NCI-H748 (cell line): ENCODE measurements around the gene UQCR11.

Experiments
- DNase-seq: peaks from one replicate; lab custom pipeline; 2025; ENCODE audit not compliant: unreplicated experiment; lab: John Stamatoyannopoulos, UW

Gene UQCR11

DNA sequence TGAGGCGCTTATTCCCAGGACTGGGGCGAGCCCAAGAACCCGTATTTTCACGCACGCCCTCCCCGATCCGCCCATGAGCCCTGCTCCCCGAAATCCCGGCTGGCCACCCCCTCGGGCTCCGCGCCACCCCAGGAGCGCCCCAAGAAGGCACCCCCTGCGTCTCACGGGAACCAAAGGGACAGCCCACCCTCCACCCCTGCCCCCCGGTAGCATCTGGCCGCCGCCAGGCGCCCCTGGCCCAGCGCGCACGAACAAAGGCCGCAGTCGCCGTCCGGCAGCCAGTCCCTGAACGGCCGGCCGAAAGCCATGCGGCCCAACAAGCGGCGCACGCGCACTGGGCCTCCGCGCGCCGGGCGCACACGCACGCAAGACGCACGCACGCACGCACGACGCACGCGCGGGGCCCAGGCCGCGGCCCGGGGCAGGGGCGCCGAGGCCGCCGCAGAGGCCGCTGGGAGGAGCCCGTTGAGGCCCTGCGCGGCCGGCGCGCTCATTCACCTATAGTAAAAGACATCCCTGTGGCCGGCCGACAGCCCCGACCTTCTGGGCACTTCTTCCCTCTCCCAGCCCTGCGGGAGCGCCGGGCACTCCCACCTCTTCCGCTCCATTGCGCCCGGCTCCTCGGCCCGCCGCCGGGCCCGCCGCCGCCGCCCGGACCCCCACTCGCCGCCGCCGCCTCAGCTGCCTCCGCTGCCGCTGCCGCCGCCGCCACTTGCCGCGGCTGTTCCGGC, 13.1 kb downstream of the UQCR11 start:
- peak; percentile 83 for DNase-seq

DNA sequence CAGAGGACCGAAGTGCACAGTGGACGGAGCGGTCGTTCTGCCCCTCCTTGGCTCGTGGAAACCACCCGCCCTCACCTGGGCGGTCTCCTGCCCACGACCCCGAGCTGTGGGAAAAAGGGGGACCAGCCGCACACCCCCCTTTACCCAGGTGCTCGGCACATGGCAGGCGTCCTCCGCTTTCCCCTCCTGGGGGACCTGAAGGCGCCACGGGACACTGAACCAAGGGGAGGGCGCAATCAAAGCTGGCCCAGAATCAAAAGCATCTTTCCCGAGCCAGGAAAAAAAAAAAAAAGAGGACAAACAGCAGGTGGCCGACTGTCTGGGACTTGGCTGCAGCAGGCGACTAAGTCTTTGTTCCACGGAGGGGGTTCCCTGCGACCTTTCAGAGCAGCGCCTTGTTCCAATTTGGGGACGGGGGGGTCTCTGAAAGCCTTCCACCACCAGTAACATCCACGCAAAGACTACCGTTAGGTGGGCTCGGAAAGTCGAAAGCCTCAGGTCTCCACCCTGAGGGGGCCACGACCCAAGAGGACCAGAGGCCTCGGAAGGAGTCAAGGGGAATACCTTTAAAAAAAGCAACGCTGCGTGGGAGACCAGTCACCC, 13.7 kb downstream of the UQCR11 start:
- DNase-seq: peak; percentile 41

DNA sequence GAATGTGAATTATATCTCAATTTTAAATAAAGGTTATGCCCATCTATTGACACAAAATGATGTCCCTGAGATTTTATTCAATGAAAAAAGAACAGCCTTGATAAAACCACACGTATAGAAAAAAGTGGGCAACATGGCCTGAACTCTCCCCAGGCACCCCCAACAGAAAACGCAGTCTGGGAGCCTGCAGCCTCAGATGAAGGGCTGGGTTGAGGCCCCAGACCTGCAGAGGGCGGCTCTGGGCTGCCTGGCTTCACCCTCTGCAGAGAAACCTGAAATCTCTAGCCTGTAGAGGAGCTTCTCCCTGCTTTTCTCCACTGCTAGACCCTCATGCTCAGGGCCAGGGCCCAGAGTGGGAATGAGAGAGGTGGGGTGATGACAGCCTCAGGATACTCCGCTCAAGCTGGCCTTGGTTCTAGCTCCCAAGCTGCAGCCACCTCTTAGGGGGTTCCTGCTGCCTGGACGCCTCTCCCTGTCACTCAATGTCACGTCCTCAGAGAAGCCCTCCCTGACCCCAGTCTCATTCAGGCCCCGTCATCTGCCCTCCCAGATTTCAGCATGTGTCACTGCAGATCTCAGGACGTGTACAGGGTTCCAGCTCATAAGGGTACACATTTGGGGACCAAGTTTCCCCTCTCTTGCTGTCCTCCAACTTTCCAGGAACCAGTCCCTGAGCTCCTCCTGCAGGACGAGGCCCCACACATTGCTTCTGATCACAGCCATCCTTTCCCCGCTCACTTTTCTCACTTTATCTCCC, 14.4 kb downstream of the UQCR11 start:
- DNase-seq: no peak

DNA sequence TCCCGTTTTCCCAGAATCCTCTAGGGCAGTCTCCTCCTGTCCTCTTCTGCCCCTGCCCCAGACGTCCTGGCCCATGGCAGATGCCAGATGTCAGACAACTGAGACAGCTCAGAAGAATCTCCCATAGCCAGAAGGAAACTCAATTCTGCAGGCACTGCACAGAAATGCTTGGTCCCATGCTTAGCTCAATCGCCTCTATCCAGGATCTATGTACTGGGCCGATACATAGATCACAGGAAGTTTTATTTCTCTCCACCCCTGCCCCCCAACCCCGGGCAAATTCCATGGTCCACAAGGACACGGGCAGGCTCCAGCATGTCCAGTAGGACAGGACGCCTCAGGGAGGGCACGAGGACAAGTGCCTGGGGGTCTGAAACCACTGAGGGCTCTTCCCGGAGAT, 17.4 kb downstream of the UQCR11 start:
- DNase-seq: no peak

DNA sequence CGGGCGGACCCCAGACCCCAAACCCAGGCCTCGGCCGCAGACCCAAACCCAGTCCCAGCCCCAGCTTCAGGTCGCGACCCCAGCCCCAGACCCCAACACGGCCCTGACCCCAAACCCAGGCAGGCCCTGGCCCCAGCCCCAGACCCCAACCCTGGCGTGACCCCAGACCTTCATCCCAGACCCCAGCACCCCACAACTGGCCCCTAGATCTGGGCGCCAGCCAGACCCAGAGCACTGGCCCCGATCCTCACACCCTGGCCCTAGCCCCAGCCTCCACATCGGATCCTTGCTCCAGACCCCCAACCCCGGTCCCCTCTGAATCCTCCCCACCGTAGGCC, 20.1 kb downstream of the UQCR11 start:
- no peak for DNase-seq

DNA sequence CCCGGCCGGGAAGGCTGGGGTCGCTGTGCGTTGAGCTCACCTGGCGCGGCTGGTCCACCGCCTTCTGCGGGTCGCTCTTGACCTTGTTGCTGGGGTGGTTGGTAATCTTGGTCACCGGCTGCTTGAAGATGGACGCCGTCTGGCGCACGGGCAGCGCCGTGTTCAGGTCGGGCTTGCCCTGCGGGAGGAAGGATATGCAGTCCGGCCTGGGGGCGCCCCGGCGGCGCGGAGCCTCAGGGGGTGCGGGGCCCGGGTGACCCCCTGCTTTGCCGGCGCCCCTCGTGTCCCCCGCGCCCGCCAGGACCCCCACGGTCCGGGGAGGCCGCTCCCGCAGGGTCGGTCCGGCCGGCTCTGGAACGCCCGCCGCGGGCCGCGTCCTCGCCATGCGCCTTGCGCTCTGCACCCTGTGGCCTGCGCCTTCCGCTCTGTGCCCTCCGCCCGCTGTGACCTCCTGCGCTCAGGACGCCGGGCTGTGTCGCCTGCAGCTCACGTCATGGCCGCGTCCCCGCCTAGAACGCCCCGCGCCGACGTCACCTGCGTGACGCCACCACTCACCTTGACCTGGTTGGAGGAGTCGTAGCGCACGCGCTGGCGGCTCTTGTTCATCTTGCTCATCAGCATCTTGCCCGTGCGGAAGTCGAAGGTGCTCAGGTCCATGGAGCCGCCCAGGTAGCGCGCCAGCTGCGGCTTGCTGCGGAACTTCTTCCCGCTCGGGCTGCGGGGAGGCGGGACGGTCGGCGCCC, 20.6 kb downstream of the UQCR11 start:
- DNase-seq: no peak

DNA sequence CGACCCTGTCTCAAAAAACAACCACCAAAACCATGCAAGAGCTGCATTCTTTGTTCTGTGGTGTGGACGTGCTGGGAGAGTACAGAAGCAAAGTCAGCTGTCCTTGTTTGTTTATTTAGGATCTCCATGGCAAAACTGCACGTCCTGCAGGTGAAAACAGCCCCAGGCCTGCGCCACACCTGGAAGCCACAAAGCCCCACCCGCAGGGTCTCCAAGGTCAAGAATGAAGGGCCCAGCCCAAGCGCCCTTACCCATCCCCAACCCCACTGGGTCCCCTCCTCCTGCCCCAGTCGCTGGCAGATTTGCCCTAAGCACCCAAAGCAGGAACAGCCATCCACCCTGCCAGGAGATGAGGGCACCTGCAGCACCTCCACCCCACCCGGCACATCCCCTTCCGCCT, 23.1 kb downstream of the UQCR11 start:
- DNase-seq: peak; percentile 82

DNA sequence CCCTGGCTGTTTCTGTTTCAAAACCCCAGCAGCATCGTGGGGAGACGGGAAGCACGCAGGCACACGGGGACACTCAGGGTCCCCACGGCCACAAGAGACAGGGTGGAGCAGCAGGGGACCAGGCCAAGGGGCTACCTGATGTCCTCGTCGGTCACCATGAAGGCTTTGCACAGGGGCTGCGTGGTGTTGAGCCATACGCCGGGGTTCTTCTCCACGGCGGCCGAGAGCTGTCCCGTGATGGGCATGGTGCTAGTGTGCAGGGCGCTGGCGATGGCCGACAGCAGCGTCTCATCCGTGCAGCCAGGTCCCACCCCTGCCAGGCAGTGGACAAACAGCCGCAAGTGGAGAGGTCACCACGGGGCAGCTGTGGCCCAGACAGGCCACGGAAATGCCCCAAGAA, 24.3 kb downstream of the UQCR11 start:
- no peak for DNase-seq

DNA sequence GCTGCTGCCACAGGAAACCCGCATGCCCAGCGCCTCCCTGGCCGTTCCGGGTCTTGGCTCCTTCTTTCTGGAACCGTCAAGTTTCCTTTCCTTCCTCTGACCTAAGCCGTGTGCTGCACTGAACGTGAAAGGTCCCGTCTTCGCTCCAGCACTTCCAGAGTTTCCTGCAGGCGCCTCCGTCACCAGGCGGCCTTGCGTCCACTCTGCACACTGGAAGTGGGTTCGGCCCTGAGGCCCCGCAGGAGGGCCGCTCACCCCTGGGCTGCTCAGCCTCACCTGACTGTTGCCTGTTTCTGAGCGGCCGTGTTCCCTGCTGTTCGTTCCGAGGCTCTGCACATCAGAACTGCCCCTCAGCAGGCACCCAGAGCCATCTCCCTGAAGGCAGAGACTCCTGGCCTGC, 24.9 kb downstream of the UQCR11 start:
- DNase-seq: no peak

DNA sequence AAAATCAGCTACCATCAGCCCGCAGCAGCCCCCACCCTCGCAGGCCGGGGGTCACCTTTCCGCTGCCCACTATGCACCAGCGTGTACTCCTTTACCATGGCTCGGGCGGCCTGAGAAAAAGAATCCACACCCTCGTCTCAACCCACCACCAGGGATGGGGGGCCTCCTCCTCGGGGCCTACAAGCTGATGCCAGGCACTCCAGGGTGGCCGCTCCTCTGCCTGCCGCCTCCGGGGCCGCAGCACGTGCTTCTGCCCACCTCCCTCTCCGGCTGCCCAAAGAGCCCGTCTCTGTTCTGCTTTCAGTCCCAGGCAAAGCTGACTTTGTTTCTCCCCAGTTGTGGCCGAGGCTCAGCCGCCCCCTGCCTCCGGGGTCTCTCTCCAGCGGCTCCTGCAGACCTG, 26.0 kb downstream of the UQCR11 start:
- no peak for DNase-seq

DNA sequence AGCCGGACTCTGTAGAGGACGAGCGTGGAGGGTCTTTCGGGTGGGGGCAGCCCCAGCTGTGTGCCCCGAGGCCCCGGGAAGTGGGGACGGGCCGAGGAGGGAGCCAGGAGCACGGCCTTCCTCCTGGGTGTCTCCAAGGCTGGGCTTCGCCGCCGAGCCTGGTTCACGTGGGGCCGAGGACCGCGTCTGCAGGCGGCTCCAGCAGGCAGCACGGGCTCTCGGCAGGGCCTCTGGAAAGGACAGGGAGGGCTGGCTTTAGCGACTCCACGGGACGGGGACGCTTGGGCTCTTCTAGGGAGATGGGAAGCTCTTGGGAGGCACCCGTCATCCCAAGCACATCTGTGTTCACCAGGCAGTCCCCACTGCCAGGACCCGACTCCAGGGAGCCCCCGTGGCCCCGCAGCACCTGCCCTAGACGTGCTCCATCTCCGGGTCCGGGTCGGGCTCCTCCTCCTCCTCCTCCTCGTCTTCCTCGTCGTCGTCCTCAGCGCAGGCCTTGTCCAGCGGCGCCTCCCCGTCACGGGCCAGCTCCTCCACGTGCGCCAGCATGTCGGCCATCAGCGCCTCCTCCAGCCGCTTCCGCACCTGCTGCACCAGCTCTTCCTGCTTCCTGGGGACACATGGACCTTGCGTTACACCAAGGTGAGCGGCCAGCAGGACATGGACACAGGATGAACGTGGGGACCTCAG, 27.2 kb downstream of the UQCR11 start:
- DNase-seq: no peak

DNA sequence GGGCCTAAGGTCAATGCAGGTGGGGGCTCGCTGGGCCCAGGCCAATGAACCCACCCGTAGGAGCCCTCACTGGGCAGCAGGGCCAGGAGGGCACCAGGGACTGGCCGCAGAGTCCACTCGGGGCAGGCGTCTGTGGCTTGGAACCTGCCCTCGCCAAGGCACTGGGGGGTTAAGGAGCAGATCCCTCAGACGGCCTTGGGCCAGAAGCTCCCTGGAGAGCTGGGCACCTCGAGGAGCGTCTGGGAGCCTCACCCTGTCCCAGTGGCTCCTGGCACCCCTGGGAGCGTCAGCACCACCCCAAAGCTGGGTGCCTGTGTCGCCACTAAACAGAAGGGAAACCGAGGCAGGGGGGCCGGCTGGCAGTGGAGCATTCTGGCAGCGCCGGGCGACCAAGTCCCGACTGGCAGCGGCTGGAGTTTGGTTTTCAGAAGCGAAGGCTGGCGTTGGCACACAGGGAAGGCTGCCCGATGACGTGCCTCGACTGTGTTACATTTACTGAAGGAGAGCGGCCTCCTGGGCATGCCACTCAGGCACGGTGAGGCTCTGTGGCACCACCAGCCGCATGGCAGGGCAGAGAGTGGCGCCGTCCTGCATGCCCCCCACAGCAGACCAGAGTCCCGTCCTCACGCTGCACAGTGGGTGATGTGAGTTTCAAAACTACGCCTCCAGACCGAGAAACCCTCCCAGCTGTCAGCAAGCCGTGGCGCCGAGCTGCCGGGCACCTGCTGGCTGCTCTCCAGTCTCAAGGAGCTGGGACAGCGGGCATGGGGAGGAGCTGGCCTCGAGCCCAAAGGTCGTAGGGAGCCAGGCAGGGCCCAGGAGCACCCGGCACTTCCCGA, 28.0 kb downstream of the UQCR11 start:
- DNase-seq: no peak

DNA sequence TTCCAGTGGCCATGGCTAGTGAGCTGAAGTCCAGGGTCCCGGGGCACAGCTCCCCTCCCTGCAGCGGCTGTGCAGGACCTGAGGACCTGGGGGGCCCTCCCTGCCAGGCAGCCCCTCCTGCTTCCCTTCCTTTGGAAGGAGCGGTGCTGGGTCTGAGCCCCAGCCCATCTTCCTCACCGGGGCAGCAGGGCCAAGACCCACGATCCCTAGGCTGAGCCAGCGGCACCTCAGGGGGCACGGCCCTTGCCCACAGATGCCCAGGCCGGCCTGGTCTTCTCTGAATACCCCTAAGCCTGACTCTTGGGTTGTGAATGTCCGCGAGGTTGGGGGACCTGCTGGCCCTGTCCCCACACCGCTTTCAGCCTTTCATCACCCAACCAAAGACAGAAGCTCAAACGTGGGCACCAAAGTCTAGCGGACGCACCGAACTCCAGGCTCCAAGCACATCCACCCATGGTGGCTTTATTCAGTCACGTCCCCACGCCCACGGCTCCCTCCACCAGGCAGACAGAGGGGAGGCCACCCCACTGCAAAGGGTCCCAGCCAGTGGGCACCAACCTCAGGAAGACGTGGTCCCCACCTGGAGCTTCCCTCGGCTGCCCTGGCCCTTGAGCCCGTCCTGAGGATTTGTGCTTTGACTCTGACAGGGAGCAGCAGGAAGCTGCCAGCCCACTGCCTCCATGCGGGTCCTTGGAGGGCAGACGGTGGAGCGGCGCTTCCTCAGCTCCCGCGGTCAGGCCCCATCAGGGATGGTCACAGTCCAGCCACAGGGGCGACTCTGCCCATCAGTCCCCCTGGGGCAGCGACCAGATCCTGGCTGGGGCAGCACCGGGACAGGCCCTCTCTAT, 28.8 kb downstream of the UQCR11 start:
- DNase-seq: no peak

DNA sequence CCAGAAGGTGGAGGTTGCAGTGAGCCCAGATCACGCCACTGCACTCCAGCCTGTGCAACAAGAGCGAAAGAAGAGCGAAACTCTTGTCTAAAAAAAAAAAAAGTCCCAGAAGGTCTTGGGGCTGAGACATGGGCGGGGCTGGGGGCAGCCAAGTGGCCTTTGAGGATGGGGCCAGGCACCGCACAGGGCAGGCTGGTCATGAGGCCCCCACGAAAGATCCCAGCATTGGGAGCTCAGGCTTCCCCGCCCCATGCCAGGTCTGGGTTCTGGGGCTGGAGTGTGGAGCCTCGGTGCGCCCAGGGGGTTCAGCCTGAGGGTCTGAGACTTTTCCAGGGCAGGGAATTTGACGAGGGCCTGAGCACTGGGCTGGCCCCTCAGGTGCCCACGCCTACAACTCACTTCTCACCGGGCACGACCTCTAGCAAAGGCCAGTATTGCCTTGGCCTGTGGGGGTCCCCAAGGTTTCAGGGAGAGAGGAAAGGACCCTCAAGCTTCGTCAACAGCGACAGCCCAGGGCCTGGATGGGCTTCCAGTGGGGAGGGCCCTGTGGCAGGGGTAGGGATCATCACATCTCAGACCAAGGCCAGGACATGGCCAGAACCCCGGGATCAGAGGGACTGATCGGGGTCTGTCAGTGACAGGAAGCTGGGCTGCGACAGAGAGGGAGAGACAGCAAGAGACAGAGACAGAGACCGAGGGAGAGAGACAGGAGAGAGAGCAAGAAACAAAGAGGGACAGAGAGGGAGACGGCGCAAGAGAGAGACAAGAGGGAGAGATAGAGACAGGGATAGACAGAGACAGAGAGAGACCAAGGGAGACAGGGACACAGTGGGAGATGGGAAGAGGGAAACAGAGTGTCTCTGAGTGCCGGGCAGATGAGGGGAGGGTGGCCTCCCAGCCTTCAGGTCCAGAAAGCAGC, 29.7 kb downstream of the UQCR11 start:
- no peak for DNase-seq

DNA sequence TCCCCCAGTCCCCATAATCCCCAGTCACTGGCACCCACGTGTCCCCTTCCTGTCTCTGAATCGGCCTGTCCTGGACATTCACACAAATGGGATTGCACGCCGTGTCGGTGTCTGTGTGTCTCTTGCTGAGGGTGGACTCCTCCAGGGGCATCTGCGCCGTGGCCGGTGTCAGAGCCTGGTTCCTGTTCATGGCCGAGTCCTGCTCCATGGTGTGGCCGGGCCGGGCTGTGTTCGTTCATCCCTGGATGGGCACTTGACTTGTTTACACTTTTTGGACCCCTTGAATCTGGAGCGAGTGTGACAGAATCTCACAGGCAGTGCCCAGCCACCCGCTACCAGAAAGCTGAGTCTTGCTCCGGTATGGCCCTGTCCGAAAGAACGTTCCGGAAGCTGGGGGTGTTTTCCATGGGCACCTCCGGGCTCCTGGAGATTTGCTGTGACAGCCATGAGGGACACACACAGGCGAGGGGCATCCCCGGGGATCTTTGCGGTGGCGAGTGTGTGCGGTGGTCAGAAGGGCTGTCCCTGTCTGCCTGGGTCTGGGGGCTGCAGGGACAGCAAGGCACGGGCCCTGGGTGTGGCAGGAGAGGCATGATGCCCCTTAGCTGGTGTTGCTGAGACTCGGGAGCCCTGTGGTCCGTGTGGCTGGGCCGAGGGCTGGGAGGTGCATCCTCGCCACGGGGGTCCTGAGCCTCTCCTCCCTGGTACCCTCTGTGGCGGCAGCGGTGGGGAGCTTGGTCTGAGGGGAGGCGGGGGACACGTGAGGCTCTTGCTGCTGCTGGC, 30.7 kb downstream of the UQCR11 start:
- DNase-seq: no peak

DNA sequence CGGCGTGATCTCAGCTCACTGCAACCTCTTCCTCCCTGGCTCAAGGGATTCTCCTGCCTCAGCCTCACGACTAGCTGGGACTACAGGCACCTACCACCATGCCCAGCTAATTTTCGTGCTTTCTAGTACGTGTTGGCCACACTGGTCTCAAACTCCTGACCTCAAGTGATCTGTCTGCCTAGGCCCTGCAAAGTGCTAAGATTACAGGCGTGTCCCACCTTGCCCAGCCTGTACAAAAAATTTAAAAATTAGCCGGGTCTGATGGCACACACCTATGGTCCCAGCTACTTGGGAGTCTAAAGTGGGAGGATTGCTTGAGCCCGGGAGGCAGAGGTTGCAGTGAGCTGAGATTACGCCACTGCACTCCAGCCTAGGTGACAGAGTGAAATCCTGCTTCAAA, 32.5 kb downstream of the UQCR11 start:
- no peak for DNase-seq

DNA sequence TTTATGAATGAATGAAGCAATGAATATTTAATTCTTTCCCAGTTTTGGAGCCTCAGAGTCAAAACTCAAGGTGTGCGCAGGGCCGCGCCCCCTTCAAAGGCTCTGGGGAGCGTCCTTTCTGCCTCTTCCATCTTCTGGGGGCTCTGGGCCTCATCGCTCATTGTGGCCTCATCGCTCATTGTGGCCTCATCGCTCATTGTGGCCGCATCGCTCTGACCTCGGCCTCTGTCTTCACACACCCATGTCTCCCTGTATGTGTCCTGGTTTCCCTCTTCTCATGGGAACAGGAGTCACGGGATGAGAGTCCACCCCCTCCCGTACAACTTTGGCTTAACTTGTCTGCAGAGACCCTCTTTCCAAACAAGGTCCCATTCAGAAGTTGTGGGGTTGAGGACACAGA, 33.9 kb downstream of the UQCR11 start:
- DNase-seq: no peak

DNA sequence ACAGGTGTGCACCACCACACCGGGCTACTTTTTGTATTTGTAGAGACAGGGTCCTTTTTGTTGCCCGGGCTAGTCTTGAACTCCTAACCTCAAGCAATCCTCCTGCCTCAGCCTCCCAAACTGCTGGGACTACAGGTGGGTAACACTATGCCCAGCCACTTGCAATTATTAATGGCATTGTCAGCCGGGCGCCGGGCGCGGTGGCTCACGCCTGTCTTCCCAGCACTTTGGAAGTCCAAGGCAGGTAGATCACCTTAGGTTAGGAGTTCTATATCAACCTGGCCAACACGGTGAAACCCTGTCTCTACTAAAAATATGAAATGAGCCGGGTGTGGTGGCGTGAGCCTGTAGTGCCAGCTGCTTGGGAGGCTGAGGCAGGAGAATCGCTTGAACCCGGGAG, 34.4 kb downstream of the UQCR11 start:
- DNase-seq: no peak
